DOHH2 (cell line): ENCODE results near the gene ZNF417.
"Not testable (repeated sequence)": the region's sequence is repeated elsewhere in the genome, so short reads cannot be mapped to it uniquely, and the experiment has no call there.

Source experiments
- H3F3A ChIP-seq: fragments of 200-600 bp; sonication (generic), shearing (Covaris generic); 2 replicates; pipeline ENCODE4 v1.6.0; 2016; ENCODE audit warnings: antibody characterized with exemption, mild to moderate bottlenecking; ENCODE audit not compliant: control insufficient read depth, insufficient read depth
- H3K27ac ChIP-seq: fragments of 200-600 bp; sonication (generic); 2 replicates; pipeline ENCODE4 v1.5.1; 2014; ENCODE audit warnings: low read depth, mild to moderate bottlenecking, low read length, moderate library complexity
- H3K27me3 ChIP-seq: fragments of 200-600 bp; sonication (generic); 2 replicates; pipeline ENCODE4 v1.6.1; 2014; ENCODE audit warnings: mild to moderate bottlenecking, low read length, mixed read lengths; ENCODE audit not compliant: control insufficient read depth
- H3K36me3 ChIP-seq: fragments of 200-600 bp; sonication (generic); 2 replicates; pipeline ENCODE4 v1.6.1; 2014; ENCODE audit warnings: mild to moderate bottlenecking, low read length, moderate library complexity, mixed read lengths; ENCODE audit not compliant: control insufficient read depth
- H3K4me1 ChIP-seq: fragments of 200-600 bp; sonication (generic); 2 replicates; pipeline ENCODE4 v1.6.1; 2014; ENCODE audit warnings: mild to moderate bottlenecking, low read length, mixed read lengths; ENCODE audit not compliant: control insufficient read depth
- H3K4me2 ChIP-seq: fragments of 200-600 bp; sonication (generic); 2 replicates; pipeline ENCODE4 v1.6.0; 2014; ENCODE audit warnings: mild to moderate bottlenecking, low read length, moderate library complexity
- H3K4me3 ChIP-seq: fragments of 200-600 bp; sonication (generic); 2 replicates; pipeline ENCODE4 v1.5.1; 2014; ENCODE audit warnings: mild to moderate bottlenecking, low read length, mixed read lengths
- H3K79me2 ChIP-seq: fragments of 200-600 bp; sonication (generic); 2 replicates; pipeline ENCODE4 v1.6.1; 2014; ENCODE audit warnings: mild to moderate bottlenecking, low read length, mixed read lengths; ENCODE audit not compliant: control insufficient read depth
- H3K9me2 ChIP-seq: fragments of 200-600 bp; sonication (generic); replicated peaks from 2 replicates; pipeline ENCODE4 v1.6.1; 2014; ENCODE audit warnings: mild to moderate bottlenecking, low read length, mixed read lengths; ENCODE audit not compliant: control insufficient read depth
- H3K9me3 ChIP-seq: fragments of 200-600 bp; sonication (generic); 2 replicates; pipeline ENCODE4 v1.6.1; 2014; ENCODE audit warnings: antibody characterized with exemption, low read length, mixed read lengths; ENCODE audit not compliant: control insufficient read depth, insufficient read depth
- H4K20me1 ChIP-seq: fragments of 200-600 bp; sonication (generic); 2 replicates; pipeline ENCODE4 v1.6.0; 2014; ENCODE audit warnings: low read depth, mild to moderate bottlenecking, antibody characterized with exemption, low read length, moderate library complexity; ENCODE audit not compliant: control insufficient read depth, insufficient read depth
- EZH2phosphoT487 ChIP-seq: fragments of 200-600 bp; sonication (generic); IDR thresholded peaks from 2 replicates; pipeline ENCODE4 v1.6.1; 2017; ENCODE audit warnings: borderline replicate concordance, mild to moderate bottlenecking, antibody characterized with exemption, low read length, moderate library complexity, mixed read lengths
- TF ChIP-seq, protein P1 (sequence below): fragments of 200-600 bp; sonication (generic); IDR thresholded peaks from one replicate; pipeline ENCODE4 v1.5.1; 2014; ENCODE audit warnings: antibody characterized with exemption, mild to moderate bottlenecking, low read depth, low read length; ENCODE audit not compliant: poor library complexity, severe bottlenecking

ZNF417 gene

DNA sequence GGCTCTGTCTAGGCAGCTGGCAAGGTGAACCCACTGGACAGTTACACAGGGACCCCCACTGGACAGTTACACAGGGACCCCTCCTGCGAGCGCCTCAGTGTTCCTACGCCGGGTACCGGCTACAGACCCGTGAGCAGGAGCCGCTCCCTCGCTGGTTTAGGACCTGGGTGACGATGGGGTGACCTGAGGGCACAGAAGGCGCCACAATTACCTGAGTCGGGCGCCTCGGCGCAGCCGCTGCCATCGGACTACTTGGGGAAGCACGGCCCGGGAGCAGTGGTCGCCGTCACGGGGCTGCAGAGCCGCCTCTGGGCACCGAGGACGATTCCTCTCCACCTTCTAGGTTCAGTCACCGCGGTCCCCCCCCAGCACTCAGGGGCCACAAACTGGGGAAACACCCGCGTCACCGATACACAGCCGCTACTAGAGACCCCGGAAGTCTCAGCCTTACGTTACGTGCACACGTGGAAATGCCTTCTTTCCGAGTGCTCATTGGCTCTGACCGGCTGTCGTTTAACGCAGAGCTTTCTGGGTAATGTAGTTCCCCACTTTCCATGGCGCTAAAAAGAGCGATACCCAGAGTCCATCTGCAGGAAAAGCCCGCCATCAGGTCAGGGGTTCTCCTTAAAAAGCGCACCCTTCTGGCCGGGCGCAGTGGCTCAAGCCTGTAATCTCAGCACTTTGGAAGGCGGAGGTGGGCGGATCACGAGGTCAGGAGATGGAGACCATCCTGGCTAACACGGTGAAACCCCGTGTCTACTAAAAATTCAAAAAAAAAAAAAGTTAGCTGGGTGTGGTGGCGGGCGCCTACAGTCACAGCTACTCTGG lies at the start of gene ZNF417:
TSS of gene ZNF417 (minus strand) at position 425 of the 828 bp plus-strand sequence. CDS start at position 244, 181 bp downstream.
- H3K9me2 ChIP-seq, H4K20me1 ChIP-seq, H3K4me1 ChIP-seq, H3K27ac ChIP-seq, H3K27me3 ChIP-seq, H3F3A ChIP-seq, H3K36me3 ChIP-seq, H3K79me2 ChIP-seq: not testable (repeated sequence)
- TF ChIP-seq, protein P1, sequence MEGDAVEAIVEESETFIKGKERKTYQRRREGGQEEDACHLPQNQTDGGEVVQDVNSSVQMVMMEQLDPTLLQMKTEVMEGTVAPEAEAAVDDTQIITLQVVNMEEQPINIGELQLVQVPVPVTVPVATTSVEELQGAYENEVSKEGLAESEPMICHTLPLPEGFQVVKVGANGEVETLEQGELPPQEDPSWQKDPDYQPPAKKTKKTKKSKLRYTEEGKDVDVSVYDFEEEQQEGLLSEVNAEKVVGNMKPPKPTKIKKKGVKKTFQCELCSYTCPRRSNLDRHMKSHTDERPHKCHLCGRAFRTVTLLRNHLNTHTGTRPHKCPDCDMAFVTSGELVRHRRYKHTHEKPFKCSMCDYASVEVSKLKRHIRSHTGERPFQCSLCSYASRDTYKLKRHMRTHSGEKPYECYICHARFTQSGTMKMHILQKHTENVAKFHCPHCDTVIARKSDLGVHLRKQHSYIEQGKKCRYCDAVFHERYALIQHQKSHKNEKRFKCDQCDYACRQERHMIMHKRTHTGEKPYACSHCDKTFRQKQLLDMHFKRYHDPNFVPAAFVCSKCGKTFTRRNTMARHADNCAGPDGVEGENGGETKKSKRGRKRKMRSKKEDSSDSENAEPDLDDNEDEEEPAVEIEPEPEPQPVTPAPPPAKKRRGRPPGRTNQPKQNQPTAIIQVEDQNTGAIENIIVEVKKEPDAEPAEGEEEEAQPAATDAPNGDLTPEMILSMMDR: peak; percentile 27
- peaks cover 19% of the 10 kb centered on the region for H3K9me3 ChIP-seq
- H3K4me3 ChIP-seq: peak within 1 kb of the TSS; percentile 71
- peak within 1 kb of the TSS; percentile 62 for H3K4me2 ChIP-seq

DNA sequence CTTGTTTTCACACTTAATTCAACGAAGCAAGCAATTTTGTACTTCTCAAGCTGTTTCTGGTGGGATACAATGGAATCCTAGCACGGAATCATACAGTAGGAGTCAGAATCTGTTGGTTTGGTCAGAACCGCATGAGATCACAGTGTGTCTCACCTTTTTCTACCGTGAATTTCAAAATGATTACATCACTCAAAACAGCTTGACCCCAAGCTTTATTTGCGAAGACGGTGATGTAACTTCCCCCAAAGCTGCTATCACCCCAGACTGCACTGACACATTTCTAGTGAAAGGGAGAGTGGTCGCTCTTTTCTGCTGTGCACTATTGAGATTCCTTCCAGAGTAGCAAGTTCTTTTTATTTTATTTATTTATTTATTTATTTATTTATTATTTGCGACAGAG lies 48.4 kb upstream of the ZNF417 start:
- Histone ChIP-seq H3K9me3 (peaks cover 16% of the 10 kb centered on the region; the same call in 1 of the 2 replicates), H3K27ac (no peak overlapping the region), H3K4me1 (no peaks in the 10 kb centered on the region), H3F3A (no peaks in the 10 kb centered on the region), H3K9me2 (no peaks in the 10 kb centered on the region), H3K36me3 (no peaks in the 10 kb centered on the region), H3K4me3 (no peak overlapping the region), H3K79me2 (no peaks in the 10 kb centered on the region), H4K20me1 (no peaks in the 10 kb centered on the region), H3K4me2 (no peak overlapping the region), H3K27me3 (no peaks in the 10 kb centered on the region)
- TF ChIP-seq EZH2phosphoT487: no peak
- TF ChIP-seq, protein P1: no peak

DNA sequence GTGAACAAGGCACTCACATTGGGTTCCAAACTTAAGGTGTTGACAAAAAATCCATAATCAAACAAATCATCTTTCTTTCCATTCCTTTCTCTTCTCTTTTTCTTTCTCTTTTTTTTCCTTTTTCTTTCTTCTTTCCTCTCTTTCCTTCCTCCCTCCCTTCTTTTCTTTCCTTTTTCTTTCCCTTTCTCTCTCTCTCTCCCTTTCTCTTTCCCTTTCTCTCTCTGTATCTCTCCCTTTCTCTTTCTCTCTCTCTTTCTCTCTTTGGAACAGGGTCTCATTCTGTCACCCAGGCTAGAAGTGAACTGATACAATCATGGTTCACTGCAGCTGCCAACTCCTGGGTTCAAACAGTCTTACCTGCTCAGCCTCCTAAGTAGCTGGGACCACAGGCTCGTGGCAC lies 45.4 kb upstream of the ZNF417 start:
- no peaks in the 10 kb centered on the region for H3K27me3 ChIP-seq
- no peak overlapping the region for H3K4me2 ChIP-seq
- H4K20me1 ChIP-seq: no peaks in the 10 kb centered on the region
- no peak overlapping the region for H3K4me3 ChIP-seq
- H3K79me2 ChIP-seq: no peaks in the 10 kb centered on the region
- no peaks in the 10 kb centered on the region for H3K9me2 ChIP-seq
- no peak for TF ChIP-seq EZH2phosphoT487
- TF ChIP-seq, protein P1: no peak
- no peak overlapping the region for H3K27ac ChIP-seq
- no peaks in the 10 kb centered on the region for H3K4me1 ChIP-seq
- no peaks in the 10 kb centered on the region for H3F3A ChIP-seq
- H3K36me3 ChIP-seq: no peaks in the 10 kb centered on the region
- peaks cover 14% of the 10 kb centered on the region; the same call in 1 of the 2 replicates for H3K9me3 ChIP-seq
